ENCODE data around the gene PLCD1. TPM values are rescaled to one million over a fixed set of nuclear protein-coding genes. Genes with fewer than 3 reads are reported as not detected.
A peak's percentile ranks its signal among the peaks of the same experiment; 100 is the strongest.

The PLCD1 gene
- total RNA-seq, 2 experiments from 2014 or later, result 6.2 to 8.2 TPM

DNA sequence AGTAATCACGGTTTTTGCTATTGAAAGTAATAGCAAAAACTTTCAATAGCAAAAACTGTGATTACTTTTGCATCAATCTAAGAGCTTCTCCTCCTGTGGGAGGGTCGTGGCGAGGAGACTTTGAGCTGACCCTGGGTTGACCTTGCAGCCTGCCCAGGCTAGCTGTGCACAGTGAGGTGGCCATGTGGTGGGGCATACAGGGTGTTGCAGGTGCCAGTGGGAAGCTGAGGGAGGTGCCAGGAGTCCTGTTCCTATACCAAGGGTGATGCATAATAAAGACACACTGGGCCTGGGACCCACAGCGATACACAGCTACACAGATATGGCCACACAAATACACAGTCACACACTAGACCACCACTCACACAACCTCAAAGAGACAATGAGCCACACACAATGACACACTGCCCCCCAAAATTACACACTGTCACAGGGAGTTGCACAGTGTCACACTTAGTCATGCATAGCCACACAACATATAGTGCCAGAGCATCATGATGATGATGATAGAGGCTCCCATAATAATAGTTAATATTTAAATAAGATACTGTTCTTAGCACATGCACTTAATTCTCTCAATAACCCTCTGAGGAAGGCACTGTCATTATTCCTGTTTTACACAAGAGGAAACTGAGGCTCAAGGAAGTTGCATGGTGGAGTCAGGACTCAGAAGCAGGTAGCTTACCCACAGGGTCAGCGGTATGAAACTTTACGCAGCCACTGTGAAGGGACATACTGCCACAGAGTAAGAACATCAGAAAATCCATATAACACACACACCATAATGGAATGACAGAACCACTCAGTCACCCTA, 6.3 kb downstream of the PLCD1 start:
- intact Hi-C loops (cut with micrococcal nuclease), result no loop called here
- ChIA-PET POLR2A (interaction anchor here (0.9 to 1.1 kb wide), 3 partner anchors 9 to 30 kb away, joined by 3 to 5 read pairs (median 3); no protein-coding TSS in a partner anchor), CTCF (interaction anchor here (1.2 to 4.2 kb wide), 4 partner anchors 11 to 49 kb away, joined by 3 to 21 read pairs (median 8); no protein-coding TSS in a partner anchor)
- H3K27me3 Mint-ChIP-seq, result peaks cover 3% of the 10 kb centered on the region
- DNase-seq (peak; percentile 21), ATAC-seq (no peak)
- no peaks in the 10 kb centered on the region for H3K9me3 Mint-ChIP-seq
- peaks cover 4% of the 10 kb centered on the region for H3K36me3 Mint-ChIP-seq (ENCODE audit: low read depth)
- peaks cover 23% of the 10 kb centered on the region for H3K4me1 Mint-ChIP-seq (ENCODE audit: low read depth)
- peak overlapping the region; percentile 93 for H3K27ac Mint-ChIP-seq
- peak overlapping the region; percentile 81 for H3K4me3 Mint-ChIP-seq
- TF ChIP-seq, protein P1, sequence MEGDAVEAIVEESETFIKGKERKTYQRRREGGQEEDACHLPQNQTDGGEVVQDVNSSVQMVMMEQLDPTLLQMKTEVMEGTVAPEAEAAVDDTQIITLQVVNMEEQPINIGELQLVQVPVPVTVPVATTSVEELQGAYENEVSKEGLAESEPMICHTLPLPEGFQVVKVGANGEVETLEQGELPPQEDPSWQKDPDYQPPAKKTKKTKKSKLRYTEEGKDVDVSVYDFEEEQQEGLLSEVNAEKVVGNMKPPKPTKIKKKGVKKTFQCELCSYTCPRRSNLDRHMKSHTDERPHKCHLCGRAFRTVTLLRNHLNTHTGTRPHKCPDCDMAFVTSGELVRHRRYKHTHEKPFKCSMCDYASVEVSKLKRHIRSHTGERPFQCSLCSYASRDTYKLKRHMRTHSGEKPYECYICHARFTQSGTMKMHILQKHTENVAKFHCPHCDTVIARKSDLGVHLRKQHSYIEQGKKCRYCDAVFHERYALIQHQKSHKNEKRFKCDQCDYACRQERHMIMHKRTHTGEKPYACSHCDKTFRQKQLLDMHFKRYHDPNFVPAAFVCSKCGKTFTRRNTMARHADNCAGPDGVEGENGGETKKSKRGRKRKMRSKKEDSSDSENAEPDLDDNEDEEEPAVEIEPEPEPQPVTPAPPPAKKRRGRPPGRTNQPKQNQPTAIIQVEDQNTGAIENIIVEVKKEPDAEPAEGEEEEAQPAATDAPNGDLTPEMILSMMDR (IDR thresholded peaks at IDR 0.05), result no peak

DNA sequence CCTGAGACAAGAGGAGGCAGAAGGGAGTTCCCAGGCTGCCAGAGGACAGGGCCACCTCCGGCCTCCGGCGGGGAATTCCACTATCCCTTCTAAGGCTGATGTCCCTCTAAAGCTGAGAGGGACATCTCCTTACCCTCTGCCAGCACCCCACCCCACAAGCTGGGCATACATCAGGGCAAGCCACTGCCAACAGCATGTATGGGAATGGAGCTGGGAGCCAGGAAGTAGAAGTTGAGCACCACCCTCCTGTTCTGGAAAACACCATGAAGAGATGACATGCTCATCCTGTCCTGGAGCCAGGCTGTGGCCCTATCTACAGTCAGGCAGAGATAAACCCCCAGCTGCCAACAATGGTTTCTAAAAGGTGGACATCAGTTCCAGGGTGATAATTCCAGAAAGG, 7.1 kb downstream of the PLCD1 start:
- ATAC-seq, result no peak
- TF ChIP-seq, protein P1 (IDR thresholded peaks at IDR 0.05), result no peak
- CTCF ChIA-PET, result interaction anchor here (0.8 to 4.2 kb wide), 5 partner anchors 11 to 48 kb away, joined by 3 to 21 read pairs (median 3); no protein-coding TSS in a partner anchor
- peaks cover 4% of the 10 kb centered on the region for H3K36me3 Mint-ChIP-seq (ENCODE audit: low read depth)
- H3K27ac Mint-ChIP-seq, result no peak overlapping the region
- intact Hi-C loops (cut with micrococcal nuclease), result no loop called here
- peaks cover 23% of the 10 kb centered on the region for H3K4me1 Mint-ChIP-seq (ENCODE audit: low read depth)
- no peak overlapping the region for H3K4me3 Mint-ChIP-seq
- no peaks in the 10 kb centered on the region for H3K27me3 Mint-ChIP-seq
- DNase-seq, result no peak
- POLR2A ChIA-PET, result interaction anchor here (0.7 to 1.1 kb wide), 4 partner anchors 10 to 29 kb away, joined by 3 to 5 read pairs (median 3); no protein-coding TSS in a partner anchor
- no peaks in the 10 kb centered on the region for H3K9me3 Mint-ChIP-seq

DNA sequence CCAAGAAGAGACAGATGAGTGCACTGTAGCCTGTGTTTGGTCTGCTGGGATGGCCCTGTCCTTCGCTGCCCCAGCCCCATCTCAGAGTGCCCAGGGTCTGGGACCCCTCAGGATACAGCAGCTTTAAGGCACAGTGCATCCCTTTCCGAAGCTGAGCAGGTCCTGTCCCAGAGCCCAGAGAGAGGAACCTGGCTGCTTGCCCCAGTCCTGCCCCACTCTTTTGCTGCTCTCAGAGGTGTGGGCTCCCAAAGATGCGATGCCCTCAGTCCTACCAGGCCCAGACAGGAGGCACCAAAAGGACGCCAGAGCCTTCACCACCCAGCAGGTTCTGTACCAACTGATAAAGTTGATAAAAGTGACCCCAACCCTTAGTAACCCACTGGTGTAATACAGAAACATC, 8.2 kb downstream of the PLCD1 start:
- H3K27ac Mint-ChIP-seq, result peak overlapping the region; percentile 21
- peaks cover 23% of the 10 kb centered on the region for H3K4me1 Mint-ChIP-seq (ENCODE audit: low read depth)
- H3K4me3 Mint-ChIP-seq, result no peak overlapping the region
- H3K27me3 Mint-ChIP-seq, result no peaks in the 10 kb centered on the region
- ChIA-PET POLR2A (interaction anchor here (0.6 kb wide), 1 partner anchor 92 kb away, joined by 3 read pairs; no protein-coding TSS in a partner anchor), CTCF (interaction anchor here (2.9 to 4.2 kb wide), 2 partner anchors 19 to 24 kb away, joined by 12 to 21 read pairs; no protein-coding TSS in a partner anchor)
- ATAC-seq (no peak), DNase-seq (no peak)
- TF ChIP-seq, protein P1 (IDR thresholded peaks at IDR 0.05), result no peak
- H3K9me3 Mint-ChIP-seq, result peaks cover 4% of the 10 kb centered on the region
- H3K36me3 Mint-ChIP-seq (ENCODE audit: low read depth), result peaks cover 13% of the 10 kb centered on the region
- intact Hi-C loops (cut with micrococcal nuclease), result no loop called here

DNA sequence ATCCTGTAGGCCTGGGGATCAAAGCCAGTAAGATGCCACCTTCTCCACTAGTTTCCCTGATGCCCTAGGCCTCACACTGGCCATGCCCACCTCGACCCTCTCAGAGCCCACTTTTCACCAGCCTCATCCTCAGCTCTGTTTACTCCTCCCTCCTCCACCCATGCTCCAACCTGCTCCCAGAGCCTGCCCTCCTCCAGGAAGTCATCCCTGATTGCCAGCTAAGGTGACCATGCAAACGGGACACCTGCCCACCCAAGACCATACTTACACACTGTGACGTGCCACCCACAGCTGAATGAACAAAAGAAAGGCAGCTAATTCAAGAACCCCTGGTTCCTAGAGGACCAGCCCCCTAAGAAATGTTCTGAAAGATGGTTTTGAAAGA, 9.1 kb downstream of the PLCD1 start:
- DNase-seq, result no peak
- ChIA-PET POLR2A (interaction anchor here (0.6 to 0.7 kb wide), 2 partner anchors 11 to 93 kb away, joined by 3 to 4 read pairs; no protein-coding TSS in a partner anchor), CTCF (interaction anchor here (1.0 to 4.2 kb wide), 3 partner anchors 15 to 53 kb away, joined by 3 to 21 read pairs (median 3); no protein-coding TSS in a partner anchor)
- intact Hi-C loops (cut with micrococcal nuclease), result no loop called here
- no peak for ATAC-seq
- peaks cover 18% of the 10 kb centered on the region for H3K4me1 Mint-ChIP-seq (ENCODE audit: low read depth)
- no peak overlapping the region for H3K4me3 Mint-ChIP-seq
- H3K36me3 Mint-ChIP-seq (ENCODE audit: low read depth), result peaks cover 22% of the 10 kb centered on the region
- no peaks in the 10 kb centered on the region for H3K27me3 Mint-ChIP-seq
- H3K9me3 Mint-ChIP-seq, result peaks cover 8% of the 10 kb centered on the region
- TF ChIP-seq, protein P1 (IDR thresholded peaks at IDR 0.05), result no peak
- H3K27ac Mint-ChIP-seq, result no peak overlapping the region
